Endodermal cell (in vitro differentiated cells): ENCODE results near the gene RAPGEF1. TPM values are rescaled to one million over a fixed set of nuclear protein-coding genes. Genes with fewer than 3 reads are reported as not detected.

Experiments
- DNase-seq: peaks from one replicate; pipeline ENCODE4 v3.0.0-alpha.2; 2017
- H3K27ac ChIP-seq: 2 replicates; pipeline ENCODE4 v1.5.1; 2013; ENCODE audit warnings: mild to moderate bottlenecking, low read depth, low read length, moderate library complexity
- H3K27me3 ChIP-seq: 2 replicates; pipeline ENCODE4 v1.6.1; 2013; ENCODE audit warnings: mild to moderate bottlenecking, low read length, moderate library complexity; ENCODE audit not compliant: insufficient read depth, control insufficient read depth, poor library complexity, severe bottlenecking
- H3K36me3 ChIP-seq: 2 replicates; pipeline ENCODE4 v1.7.0; 2013; ENCODE audit warnings: mild to moderate bottlenecking, low read length, moderate library complexity; ENCODE audit not compliant: control insufficient read depth, insufficient read depth
- H3K4me1 ChIP-seq: one replicate; pipeline ENCODE4 v1.7.0; 2013; ENCODE audit warnings: low read length; ENCODE audit not compliant: control insufficient read depth, insufficient read depth
- H3K4me3 ChIP-seq: 2 replicates; pipeline ENCODE4 v1.5.1; 2013; ENCODE audit warnings: mild to moderate bottlenecking, low read length, moderate library complexity
- H3K9ac ChIP-seq: 2 replicates; pipeline ENCODE4 v1.6.1; 2013; ENCODE audit warnings: mild to moderate bottlenecking, low read length, moderate library complexity; ENCODE audit not compliant: poor library complexity, severe bottlenecking; ENCODE audit errors: extremely low read depth
- H3K9me3 ChIP-seq: 2 replicates; pipeline ENCODE4 v1.6.1; 2013; ENCODE audit warnings: mild to moderate bottlenecking, low read length, moderate library complexity; ENCODE audit not compliant: control insufficient read depth
- H3K27ac Mint-ChIP-seq: 2 replicates; pipeline ENCODE4 v1.8.0; 2020; ENCODE audit warnings: mixed read lengths
- H3K27me3 Mint-ChIP-seq: 2 replicates; pipeline ENCODE4 v1.8.0; 2021; ENCODE audit warnings: mild to moderate bottlenecking, mixed read lengths; ENCODE audit not compliant: insufficient read depth
- H3K36me3 Mint-ChIP-seq: 2 replicates; pipeline ENCODE4 v1.8.0; 2020; ENCODE audit warnings: low read depth, mixed read lengths
- H3K4me1 Mint-ChIP-seq: 2 replicates; pipeline ENCODE4 v1.8.0; 2020; ENCODE audit warnings: mixed read lengths
- H3K4me3 Mint-ChIP-seq: 2 replicates; pipeline ENCODE4 v1.8.0; 2020; ENCODE audit warnings: mild to moderate bottlenecking, moderate library complexity, mixed read lengths
- H3K9me3 Mint-ChIP-seq: 2 replicates; pipeline ENCODE4 v1.8.0; 2020; ENCODE audit warnings: mild to moderate bottlenecking, mixed read lengths
- WGBS, 2 experiments: methylation state at CpG; one replicate each; pipeline versions ENCODE4 v1.1.5 to v1.1.7; 2013; ENCODE audit warnings: missing lambda C conversion rate in 2 of 2, mixed read lengths in 1 of 2; ENCODE audit not compliant: insufficient coverage in 1 of 2, insufficient read length in 1 of 2; 5-methylcytosine and 5-hydroxymethylcytosine counted together
- total RNA-seq, 2 donors: library from RNA; stranded (reverse); fragmentation: NEBNext Ultra II Directional in 1 of 2; extraction: Animal tissue kit (Norgen Biotek cat#: 25700) in 1 of 2; gene quantifications; 2 replicates in 1 of 2; 3 replicates in 1 of 2; pipeline ENCODE4 v1.2.1, GENCODE V29; 2021
- TF ChIP-seq, protein P1 (sequence below): fragments of 200-600 bp; sonication (generic); conservative IDR thresholded peaks from 2 replicates; pipeline ENCODE4 v1.5.0; 2021; ENCODE audit warnings: antibody characterized with exemption, mild to moderate bottlenecking

The RAPGEF1 gene
- total RNA-seq, 2 donors from 2014 or later = 63.4 to 85.5 TPM

- peaks cover 7% of the 10 kb centered on the region for H3K36me3 ChIP-seq
- no peak overlapping the region for H3K4me3 ChIP-seq
- peaks cover 35% of the 10 kb centered on the region for H3K36me3 Mint-ChIP-seq
- H3K9me3 ChIP-seq = no peaks in the 10 kb centered on the region
- H3K9me3 Mint-ChIP-seq = peaks cover 4% of the 10 kb centered on the region
- no peaks in the 10 kb centered on the region for H3K4me1 Mint-ChIP-seq
- no peak overlapping the region for H3K9ac ChIP-seq
- no peak overlapping the region for H3K27ac Mint-ChIP-seq
- no peaks in the 10 kb centered on the region for H3K27me3 ChIP-seq
- DNase-seq = no peak
- TF ChIP-seq, protein P1, sequence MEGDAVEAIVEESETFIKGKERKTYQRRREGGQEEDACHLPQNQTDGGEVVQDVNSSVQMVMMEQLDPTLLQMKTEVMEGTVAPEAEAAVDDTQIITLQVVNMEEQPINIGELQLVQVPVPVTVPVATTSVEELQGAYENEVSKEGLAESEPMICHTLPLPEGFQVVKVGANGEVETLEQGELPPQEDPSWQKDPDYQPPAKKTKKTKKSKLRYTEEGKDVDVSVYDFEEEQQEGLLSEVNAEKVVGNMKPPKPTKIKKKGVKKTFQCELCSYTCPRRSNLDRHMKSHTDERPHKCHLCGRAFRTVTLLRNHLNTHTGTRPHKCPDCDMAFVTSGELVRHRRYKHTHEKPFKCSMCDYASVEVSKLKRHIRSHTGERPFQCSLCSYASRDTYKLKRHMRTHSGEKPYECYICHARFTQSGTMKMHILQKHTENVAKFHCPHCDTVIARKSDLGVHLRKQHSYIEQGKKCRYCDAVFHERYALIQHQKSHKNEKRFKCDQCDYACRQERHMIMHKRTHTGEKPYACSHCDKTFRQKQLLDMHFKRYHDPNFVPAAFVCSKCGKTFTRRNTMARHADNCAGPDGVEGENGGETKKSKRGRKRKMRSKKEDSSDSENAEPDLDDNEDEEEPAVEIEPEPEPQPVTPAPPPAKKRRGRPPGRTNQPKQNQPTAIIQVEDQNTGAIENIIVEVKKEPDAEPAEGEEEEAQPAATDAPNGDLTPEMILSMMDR = peak; percentile 45
- H3K4me1 ChIP-seq = no peaks in the 10 kb centered on the region
- no peak overlapping the region for H3K27ac ChIP-seq
- WGBS, 2 experiments = 90 to 95% methylated on average over 6 to 8 of the region's 8 CpGs
- no peaks in the 10 kb centered on the region for H3K27me3 Mint-ChIP-seq
- no peak overlapping the region for H3K4me3 Mint-ChIP-seq
These were observed 17.6 kb downstream of the RAPGEF1 start for GRCh38 chr9:131722255-131722654.

DNA sequence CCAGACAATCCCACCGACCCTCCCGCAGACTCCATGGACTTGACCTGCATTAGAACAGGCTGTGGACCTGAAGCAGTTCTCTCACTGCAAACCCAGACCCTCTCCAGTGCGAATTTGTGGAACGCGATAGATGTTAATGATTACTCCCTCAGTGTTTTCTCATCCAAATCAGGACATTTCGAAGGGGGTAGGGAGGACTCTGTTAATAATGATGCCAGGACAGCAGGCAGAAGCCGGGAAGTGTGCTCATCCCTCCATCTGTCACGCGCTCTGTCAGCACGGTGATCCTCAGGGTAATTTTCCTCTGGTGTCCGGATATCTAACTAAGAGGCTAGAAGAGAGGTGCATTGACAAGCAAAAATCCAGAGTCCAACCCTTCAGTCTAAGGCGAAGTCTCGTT lies 18.8 kb downstream of the RAPGEF1 start:
- Histone ChIP-seq H3K36me3 (peaks cover 7% of the 10 kb centered on the region), H3K27me3 (no peaks in the 10 kb centered on the region), H3K9me3 (no peaks in the 10 kb centered on the region), H3K9ac (no peak overlapping the region), H3K4me3 (no peak overlapping the region), H3K4me1 (no peaks in the 10 kb centered on the region), H3K27ac (no peak overlapping the region)
- H3K27ac Mint-ChIP-seq = no peak overlapping the region
- peaks cover 37% of the 10 kb centered on the region for H3K36me3 Mint-ChIP-seq
- TF ChIP-seq, protein P1 = no peak
- WGBS, 2 experiments = 95 to 96% methylated on average over 13 of the region's 13 CpGs
- DNase-seq = no peak
- H3K4me3 Mint-ChIP-seq = no peak overlapping the region
- H3K27me3 Mint-ChIP-seq = no peaks in the 10 kb centered on the region
- peaks cover 5% of the 10 kb centered on the region for H3K4me1 Mint-ChIP-seq
- H3K9me3 Mint-ChIP-seq = peaks cover 4% of the 10 kb centered on the region

- H3K9ac ChIP-seq = no peak overlapping the region
- H3K9me3 Mint-ChIP-seq = peaks cover 1% of the 10 kb centered on the region
- 93 to 95% methylated on average over 4 to 6 of the region's 6 CpGs for WGBS, 2 experiments
- no peaks in the 10 kb centered on the region for H3K27me3 ChIP-seq
- no peak overlapping the region for H3K27ac ChIP-seq
- no peaks in the 10 kb centered on the region for H3K9me3 ChIP-seq
- H3K36me3 Mint-ChIP-seq = peaks cover 38% of the 10 kb centered on the region
- H3K4me1 Mint-ChIP-seq = peaks cover 5% of the 10 kb centered on the region
- no peak overlapping the region for H3K4me3 Mint-ChIP-seq
- no peaks in the 10 kb centered on the region for H3K27me3 Mint-ChIP-seq
- no peaks in the 10 kb centered on the region for H3K4me1 ChIP-seq
- H3K4me3 ChIP-seq = no peak overlapping the region
- no peak overlapping the region for H3K27ac Mint-ChIP-seq
- TF ChIP-seq, protein P1 = no peak
- DNase-seq = no peak
- H3K36me3 ChIP-seq = peaks cover 7% of the 10 kb centered on the region
These were observed 19.5 kb downstream of the RAPGEF1 start for GRCh38 chr9:131720330-131720729.
